ENCODE data around the gene SORBS1.

Gene SORBS1

GRCh38 chr10:95538412-95538811 lies 22.8 kb downstream of the SORBS1 start:
- DNase-seq: no peak

- DNase-seq: no peak
These were observed 23.6 kb downstream of the SORBS1 start for GRCh38 chr10:95537542-95537927.

- no peak for DNase-seq
These were observed 24.2 kb downstream of the SORBS1 start for GRCh38 chr10:95536894-95537541.

- DNase-seq: no peak
These were observed 25.2 kb downstream of the SORBS1 start for GRCh38 chr10:95536017-95536416.

GRCh38 chr10:95535526-95535925 lies 25.6 kb downstream of the SORBS1 start:
- DNase-seq: no peak

- DNase-seq: no peak
These were observed 27.6 kb downstream of the SORBS1 start for GRCh38 chr10:95533590-95533989.

- no peak for DNase-seq
These were observed 28.6 kb downstream of the SORBS1 start for GRCh38 chr10:95532536-95532935.

- no peak for DNase-seq
These were observed 29.2 kb downstream of the SORBS1 start for GRCh38 chr10:95531994-95532399.

- no peak for DNase-seq
These were observed 29.9 kb downstream of the SORBS1 start for GRCh38 chr10:95531058-95531809.

- DNase-seq: no peak
These were observed 30.6 kb downstream of the SORBS1 start for GRCh38 chr10:95530561-95530960.

- no peak for DNase-seq
These were observed 31.1 kb downstream of the SORBS1 start for GRCh38 chr10:95530029-95530428.

- DNase-seq: no peak
These were observed 35.1 kb downstream of the SORBS1 start for GRCh38 chr10:95526044-95526443.

GRCh38 chr10:95525033-95525418 lies 36.1 kb downstream of the SORBS1 start:
- no peak for DNase-seq

GRCh38 chr10:95524358-95525032 lies 36.7 kb downstream of the SORBS1 start:
- no peak for DNase-seq

- DNase-seq: no peak
These were observed 39.1 kb downstream of the SORBS1 start for GRCh38 chr10:95522117-95522516.

GRCh38 chr10:95520617-95521016 lies 40.6 kb downstream of the SORBS1 start:
- no peak for DNase-seq

- no peak for DNase-seq
These were observed 42.4 kb downstream of the SORBS1 start for GRCh38 chr10:95518455-95519452.

- DNase-seq: no peak
These were observed 43.4 kb downstream of the SORBS1 start for GRCh38 chr10:95517536-95518454.

GRCh38 chr10:95516774-95517373 lies 44.3 kb downstream of the SORBS1 start:
- DNase-seq: no peak

- DNase-seq: no peak
These were observed 47.2 kb downstream of the SORBS1 start for GRCh38 chr10:95513941-95514392.

- DNase-seq: no peak
These were observed 48.1 kb downstream of the SORBS1 start for GRCh38 chr10:95513008-95513589.
